H9 (cell line): ENCODE measurements around the gene EXOC8. TPM values are rescaled to one million over a fixed set of nuclear protein-coding genes. Genes with fewer than 3 reads are reported as not detected.
A peak's percentile ranks its signal among the peaks of the same experiment; 100 is the strongest.

Source experiments
- DNase-seq: peaks from one replicate; pipeline ENCODE4 v3.0.0-alpha.2; 2017
- H2AFZ ChIP-seq: one replicate; pipeline ENCODE4 v1.6.1; 2013; ENCODE audit warnings: mild to moderate bottlenecking, low read length, control low read depth, moderate library complexity
- H2AK5ac ChIP-seq: 2 replicates; pipeline ENCODE4 v1.6.1; 2013; ENCODE audit warnings: low read length, control low read depth, mixed read lengths; ENCODE audit not compliant: insufficient read length
- H2BK120ac ChIP-seq: one replicate; pipeline ENCODE4 v1.6.1; 2013; ENCODE audit warnings: low read depth, mild to moderate bottlenecking, low read length, control low read depth, inconsistent platforms; ENCODE audit not compliant: poor library complexity, severe bottlenecking
- H2BK12ac ChIP-seq: 2 replicates; pipeline ENCODE4 v1.6.1; 2013; ENCODE audit warnings: low read length, control low read depth, mixed read lengths, low read depth; ENCODE audit not compliant: insufficient read length
- H2BK15ac ChIP-seq: 2 replicates; pipeline ENCODE4 v1.6.1; 2013; ENCODE audit warnings: low read depth, low read length, control low read depth
- H2BK20ac ChIP-seq: one replicate; pipeline ENCODE4 v1.6.1; 2013; ENCODE audit warnings: low read depth, mild to moderate bottlenecking, low read length, control low read depth, inconsistent platforms; ENCODE audit not compliant: poor library complexity, severe bottlenecking
- H2BK5ac ChIP-seq: 2 replicates; pipeline ENCODE4 v1.6.1; 2013; ENCODE audit warnings: low read length, control low read depth, mixed read lengths; ENCODE audit not compliant: insufficient read length
- H3K14ac ChIP-seq: 2 replicates; pipeline ENCODE4 v1.6.1; 2013; ENCODE audit warnings: low read length, control low read depth; ENCODE audit not compliant: insufficient read depth
- H3K18ac ChIP-seq: 2 replicates; pipeline ENCODE4 v1.6.1; 2013; ENCODE audit warnings: low read depth, mild to moderate bottlenecking, mixed read lengths, low read length, control low read depth; ENCODE audit not compliant: insufficient read length
- H3K23ac ChIP-seq: 2 replicates; pipeline ENCODE4 v1.6.1; 2013; ENCODE audit warnings: low read length, control low read depth, mixed read lengths, low read depth; ENCODE audit not compliant: insufficient read length
- H3K23me2 ChIP-seq: 2 replicates; pipeline ENCODE4 v1.6.1; 2013; ENCODE audit warnings: low read depth, mild to moderate bottlenecking, mixed read lengths, low read length, control low read depth; ENCODE audit not compliant: insufficient read length, poor library complexity, severe bottlenecking
- H3K27ac ChIP-seq: 2 replicates; pipeline ENCODE4 v1.5.1; 2013; ENCODE audit warnings: low read length, control low read depth, mixed read lengths, low read depth; ENCODE audit not compliant: insufficient read length
- H3K27me3 ChIP-seq: 2 replicates; pipeline ENCODE4 v1.6.1; 2013; ENCODE audit warnings: low read length, control low read depth, inconsistent platforms; ENCODE audit not compliant: insufficient read depth
- H3K4ac ChIP-seq: 2 replicates; pipeline ENCODE4 v1.6.1; 2013; ENCODE audit warnings: low read depth, mild to moderate bottlenecking, control low read depth, inconsistent platforms, low read length, moderate library complexity
- H3K4me1 ChIP-seq: 2 replicates; pipeline ENCODE4 v1.6.1; 2013; ENCODE audit warnings: low read length, control low read depth, inconsistent platforms; ENCODE audit not compliant: insufficient read depth
- H3K4me2 ChIP-seq: 2 replicates; pipeline ENCODE4 v1.6.1; 2013; ENCODE audit warnings: low read length, control low read depth, mixed read lengths; ENCODE audit not compliant: insufficient read length, insufficient read depth
- H3K56ac ChIP-seq: 2 replicates; pipeline ENCODE4 v1.6.1; 2013; ENCODE audit warnings: low read depth, mild to moderate bottlenecking, mixed read lengths, low read length, control low read depth; ENCODE audit not compliant: insufficient read length
- H3K79me1 ChIP-seq: 2 replicates; pipeline ENCODE4 v1.6.1; 2013; ENCODE audit warnings: low read depth, mild to moderate bottlenecking, moderate library complexity, low read length, control low read depth, inconsistent platforms; ENCODE audit not compliant: insufficient read depth, poor library complexity, severe bottlenecking
- H3K79me2 ChIP-seq: 2 replicates; pipeline ENCODE4 v1.6.1; 2013; ENCODE audit warnings: low read length, control low read depth, inconsistent platforms; ENCODE audit not compliant: insufficient read depth
- H3K9ac ChIP-seq: 2 replicates; pipeline ENCODE4 v1.6.1; 2013; ENCODE audit warnings: low read length, control low read depth, mixed read lengths; ENCODE audit not compliant: insufficient read length; ENCODE audit errors: extremely low read depth
- H3K9me3 ChIP-seq: one replicate; pipeline ENCODE4 v1.6.1; 2013; ENCODE audit warnings: low read depth, low read length, inconsistent platforms; ENCODE audit not compliant: control insufficient read depth
- H3T11ph ChIP-seq: one replicate; pipeline ENCODE4 v1.6.1; 2013; ENCODE audit warnings: mild to moderate bottlenecking, low read length, control low read depth, inconsistent platforms
- H4K20me1 ChIP-seq: one replicate; pipeline ENCODE4 v1.6.1; 2013; ENCODE audit not compliant: control insufficient read depth, insufficient read length, insufficient read depth
- H4K5ac ChIP-seq: 2 replicates; pipeline ENCODE4 v1.6.1; 2013; ENCODE audit warnings: low read depth, mild to moderate bottlenecking, mixed read lengths, low read length, control low read depth; ENCODE audit not compliant: insufficient read length
- H4K8ac ChIP-seq: replicated peaks from 2 replicates; pipeline ENCODE4 v1.6.1; 2013; ENCODE audit warnings: low read length, control low read depth, mixed read lengths, low read depth; ENCODE audit not compliant: insufficient read length
- H4K91ac ChIP-seq: 2 replicates; pipeline ENCODE4 v1.6.1; 2013; ENCODE audit warnings: low read depth, mild to moderate bottlenecking, moderate library complexity, mixed read lengths, low read length, control low read depth; ENCODE audit not compliant: insufficient read length
- H3K27ac Mint-ChIP-seq, 3 experiments: 2 replicates in 2 of 3; 3 replicates in 1 of 3; pipeline ENCODE4 v1.8.0; 2020 to 2021; ENCODE audit warnings: mixed read lengths in 3 of 3, mild to moderate bottlenecking in 1 of 3, moderate library complexity in 1 of 3
- H3K27me3 Mint-ChIP-seq: 2 replicates; pipeline ENCODE4 v1.8.0; 2021; ENCODE audit warnings: low read depth, mild to moderate bottlenecking, moderate library complexity, mixed read lengths
- H3K36me3 Mint-ChIP-seq, 3 experiments: 2 replicates in 2 of 3; 3 replicates in 1 of 3; pipeline ENCODE4 v1.8.0; 2020 to 2021; ENCODE audit warnings: low read depth in 3 of 3, mixed read lengths in 3 of 3; ENCODE audit not compliant: insufficient read depth in 1 of 3
- H3K4me1 Mint-ChIP-seq, 2 experiments: 2 replicates each; pipeline ENCODE4 v1.8.0; 2020; ENCODE audit warnings: mixed read lengths in 2 of 2
- H3K4me3 Mint-ChIP-seq, 2 experiments: 2 replicates in 1 of 2; 3 replicates in 1 of 2; pipeline ENCODE4 v1.8.0; 2020 to 2021; ENCODE audit warnings: mild to moderate bottlenecking in 2 of 2, mixed read lengths in 2 of 2, moderate library complexity in 1 of 2
- H3K9me3 Mint-ChIP-seq, 2 experiments: 2 replicates in 1 of 2; 3 replicates in 1 of 2; pipeline ENCODE4 v1.8.0; 2020; ENCODE audit warnings: mild to moderate bottlenecking in 2 of 2, mixed read lengths in 2 of 2, moderate library complexity in 1 of 2
- WGBS: extraction: QIAGEN DNeasy Blood & Tissue Kit; methylation state at CpG from one replicate; pipeline ENCODE4 v1.1.7; 2013; ENCODE audit warnings: missing lambda C conversion rate, low lambda C conversion rate, mixed read lengths; ENCODE audit not compliant: insufficient read length; ENCODE audit errors: extremely low coverage; 5-methylcytosine and 5-hydroxymethylcytosine counted together
- total RNA-seq: library from RNA; stranded (reverse); gene quantifications from 2 replicates; pipeline ENCODE4 v1.2.1, GENCODE V29; 2021
- TF ChIP-seq, protein P1 (sequence below): fragments of 200-600 bp; sonication (generic); conservative IDR thresholded peaks from 3 replicates; pipeline ENCODE4 v1.8.0; 2021; ENCODE audit warnings: antibody characterized with exemption, mild to moderate bottlenecking

EXOC8 gene
- total RNA-seq, 1 experiment from 2014 or later = 10.8 TPM

- no peaks in the 10 kb centered on the region for H3K4me1 ChIP-seq
- no peak overlapping the region for H4K5ac ChIP-seq
- Mint-ChIP-seq H3K36me3 (no peaks in the 10 kb centered on the region; a peak in 1 of 7 replicates), H3K27me3 (peaks cover 24% of the 10 kb centered on the region), H3K4me3 (no peak overlapping the region), H3K4me1 (no peaks in the 10 kb centered on the region), H3K9me3 (no peaks in the 10 kb centered on the region), H3K27ac (peak overlapping the region in 1 of 3 experiments; percentile 52; a peak in 1 of 7 replicates)
- no peak overlapping the region for H2AFZ ChIP-seq
- no peak overlapping the region for H2AK5ac ChIP-seq
- H3K27me3 ChIP-seq = no peaks in the 10 kb centered on the region
- H3T11ph ChIP-seq = no peak overlapping the region
- H3K14ac ChIP-seq = no peak overlapping the region
- no peak overlapping the region for H3K18ac ChIP-seq
- no peak overlapping the region for H3K4ac ChIP-seq
- DNase-seq = no peak
- H2BK5ac ChIP-seq = no peak overlapping the region
- no peaks in the 10 kb centered on the region for H3K9me3 ChIP-seq
- no peak overlapping the region for H2BK20ac ChIP-seq
- H3K56ac ChIP-seq = no peak overlapping the region
- H3K23ac ChIP-seq = no peak overlapping the region
- H2BK120ac ChIP-seq = no peak overlapping the region
- H2BK12ac ChIP-seq = no peak overlapping the region
- no peak overlapping the region for H3K27ac ChIP-seq
- H4K91ac ChIP-seq = no peak overlapping the region
- no peaks in the 10 kb centered on the region for H3K79me1 ChIP-seq
- no peak overlapping the region for H3K9ac ChIP-seq
- H3K79me2 ChIP-seq = no peaks in the 10 kb centered on the region
- H3K4me2 ChIP-seq = no peak overlapping the region
- H3K23me2 ChIP-seq = no peaks in the 10 kb centered on the region
- no CpG with 5 or more reads among the region's 4 CpGs for WGBS
- no peak overlapping the region for H2BK15ac ChIP-seq
- TF ChIP-seq, protein P1, sequence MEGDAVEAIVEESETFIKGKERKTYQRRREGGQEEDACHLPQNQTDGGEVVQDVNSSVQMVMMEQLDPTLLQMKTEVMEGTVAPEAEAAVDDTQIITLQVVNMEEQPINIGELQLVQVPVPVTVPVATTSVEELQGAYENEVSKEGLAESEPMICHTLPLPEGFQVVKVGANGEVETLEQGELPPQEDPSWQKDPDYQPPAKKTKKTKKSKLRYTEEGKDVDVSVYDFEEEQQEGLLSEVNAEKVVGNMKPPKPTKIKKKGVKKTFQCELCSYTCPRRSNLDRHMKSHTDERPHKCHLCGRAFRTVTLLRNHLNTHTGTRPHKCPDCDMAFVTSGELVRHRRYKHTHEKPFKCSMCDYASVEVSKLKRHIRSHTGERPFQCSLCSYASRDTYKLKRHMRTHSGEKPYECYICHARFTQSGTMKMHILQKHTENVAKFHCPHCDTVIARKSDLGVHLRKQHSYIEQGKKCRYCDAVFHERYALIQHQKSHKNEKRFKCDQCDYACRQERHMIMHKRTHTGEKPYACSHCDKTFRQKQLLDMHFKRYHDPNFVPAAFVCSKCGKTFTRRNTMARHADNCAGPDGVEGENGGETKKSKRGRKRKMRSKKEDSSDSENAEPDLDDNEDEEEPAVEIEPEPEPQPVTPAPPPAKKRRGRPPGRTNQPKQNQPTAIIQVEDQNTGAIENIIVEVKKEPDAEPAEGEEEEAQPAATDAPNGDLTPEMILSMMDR = no peak
- H4K20me1 ChIP-seq = no peaks in the 10 kb centered on the region
- H4K8ac ChIP-seq = no peak overlapping the region
Measured at GRCh38 chr1:231313661-231314060, 24.0 kb downstream of the EXOC8 start.
